Muscle layer of duodenum (tissue), 2 donors: ENCODE results near the gene TMEM161B.

Experiments
- H3K27ac ChIP-seq: one replicate; pipeline ENCODE4 v1.7.0; 2013; ENCODE audit warnings: mild to moderate bottlenecking, low read length
- H3K27me3 ChIP-seq: one replicate; pipeline ENCODE4 v1.7.0; 2013; ENCODE audit warnings: low read depth, mild to moderate bottlenecking, control low read depth, low read length
- H3K36me3 ChIP-seq, 2 donors: one replicate each; pipeline ENCODE4 v1.7.0; 2013; ENCODE audit warnings: low read length in 2 of 2, control low read depth in 1 of 2, mild to moderate bottlenecking in 1 of 2; ENCODE audit not compliant: insufficient read depth in 2 of 2, control insufficient read depth in 1 of 2
- H3K4me1 ChIP-seq, 2 donors: one replicate each; pipeline ENCODE4 v1.7.0; 2013; ENCODE audit warnings: low read length in 2 of 2, mild to moderate bottlenecking in 2 of 2, control low read depth in 1 of 2, moderate library complexity in 1 of 2; ENCODE audit not compliant: insufficient read depth in 2 of 2, control insufficient read depth in 1 of 2
- H3K4me3 ChIP-seq, 2 donors: one replicate each; pipeline ENCODE4 v1.7.0; 2013; ENCODE audit warnings: low read length in 2 of 2, low read depth in 1 of 2, mild to moderate bottlenecking in 1 of 2
- H3K9me3 ChIP-seq, 2 donors: one replicate each; pipeline ENCODE4 v1.7.0; 2013; ENCODE audit warnings: low read length in 2 of 2, control low read depth in 1 of 2, mild to moderate bottlenecking in 1 of 2; ENCODE audit not compliant: control insufficient read depth in 1 of 2
- donor health status: healthy.

TMEM161B gene

GRCh38 chr5:88268385-88269184 lies at the start of gene TMEM161B:
TMEM161B (minus strand) TSS chr5:88268845; CDS start chr5:88268723, 122 bp downstream.
- peak within 1 kb of the TSS; percentile 92 for H3K27ac ChIP-seq
- H3K4me1 ChIP-seq, result peaks cover 0 to 27% of the 10 kb centered on the region in 2 donors
- peaks cover 4 to 17% of the 10 kb centered on the region in 2 donors for H3K36me3 ChIP-seq
- H3K27me3 ChIP-seq, result no peaks in the 10 kb centered on the region
- no peaks in the 10 kb centered on the region for H3K9me3 ChIP-seq
- H3K4me3 ChIP-seq, result peak within 1 kb of the TSS; percentile 98 to 99

- Histone ChIP-seq H3K4me3 (no peak overlapping the region), H3K36me3 (no peaks in the 10 kb centered on the region), H3K27me3 (no peaks in the 10 kb centered on the region), H3K27ac (no peak overlapping the region), H3K4me1 (no peaks in the 10 kb centered on the region), H3K9me3 (no peaks in the 10 kb centered on the region)
Observed at GRCh38 chr5:88304356-88304755, 35.7 kb upstream of the TMEM161B start.

GRCh38 chr5:88298425-88298824 lies 29.8 kb upstream of the TMEM161B start:
- Histone ChIP-seq H3K27me3 (no peaks in the 10 kb centered on the region), H3K9me3 (peaks cover 0 to 3% of the 10 kb centered on the region in 2 donors), H3K4me1 (no peaks in the 10 kb centered on the region), H3K27ac (no peak overlapping the region), H3K36me3 (no peaks in the 10 kb centered on the region), H3K4me3 (no peak overlapping the region)

DNA sequence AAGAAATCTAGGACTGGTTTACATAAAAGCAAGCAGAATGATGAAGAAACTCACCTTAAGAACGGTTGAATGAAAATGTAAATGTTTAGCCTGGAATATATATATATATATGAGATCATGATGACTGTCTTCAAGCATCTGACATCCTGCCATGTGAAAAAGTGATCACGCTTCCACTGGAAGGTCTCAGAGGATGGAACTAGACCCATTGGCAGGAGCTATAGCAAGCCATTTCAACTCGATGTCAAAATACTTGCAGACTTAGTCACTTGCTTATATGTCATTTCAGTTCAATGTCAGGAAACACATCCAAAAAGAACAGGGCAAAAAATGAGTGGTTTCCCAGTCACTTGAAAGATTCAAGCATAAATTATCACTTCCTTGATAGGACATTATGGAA lies 22.2 kb upstream of the TMEM161B start:
- Histone ChIP-seq H3K36me3 (no peaks in the 10 kb centered on the region), H3K4me3 (no peak overlapping the region)

GRCh38 chr5:88288528-88289197 lies 20.0 kb upstream of the TMEM161B start:
- H3K27ac ChIP-seq, result no peak overlapping the region
- H3K36me3 ChIP-seq, result no peaks in the 10 kb centered on the region
- no peaks in the 10 kb centered on the region for H3K27me3 ChIP-seq
- H3K4me3 ChIP-seq, result no peak overlapping the region
- no peaks in the 10 kb centered on the region for H3K9me3 ChIP-seq
- H3K4me1 ChIP-seq, result no peaks in the 10 kb centered on the region

More for the DNA sequence above, 22.2 kb upstream of the TMEM161B start:
- H3K27me3 ChIP-seq, result no peaks in the 10 kb centered on the region
- H3K4me1 ChIP-seq, result no peaks in the 10 kb centered on the region
- H3K27ac ChIP-seq, result no peak overlapping the region
- peaks cover 0 to 3% of the 10 kb centered on the region in 2 donors for H3K9me3 ChIP-seq

- Histone ChIP-seq H3K36me3 (peaks cover 0 to 4% of the 10 kb centered on the region in 2 donors), H3K9me3 (no peaks in the 10 kb centered on the region), H3K27me3 (no peaks in the 10 kb centered on the region), H3K4me1 (no peaks in the 10 kb centered on the region), H3K27ac (no peak overlapping the region), H3K4me3 (no peak overlapping the region)
Observed at GRCh38 chr5:88287846-88288527, 19.3 kb upstream of the TMEM161B start.

DNA sequence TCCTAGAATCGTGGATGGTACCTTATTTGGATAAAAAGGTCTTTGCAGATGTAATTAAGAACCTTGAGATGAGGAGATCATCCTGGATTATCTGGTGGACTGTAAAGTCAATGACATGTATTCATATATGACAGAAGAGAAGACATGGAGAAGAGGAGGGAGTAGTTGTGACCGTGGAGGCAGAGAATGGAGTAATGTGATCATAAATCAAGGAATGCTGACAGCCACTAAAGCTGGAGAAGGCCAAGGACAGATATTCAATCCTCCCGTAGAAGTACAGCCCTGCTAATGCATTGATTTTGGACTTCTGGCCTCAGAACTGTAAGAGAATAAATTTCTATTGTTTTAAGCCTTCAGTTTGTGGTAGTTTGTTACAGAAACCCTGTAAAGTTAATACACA lies 18.7 kb upstream of the TMEM161B start:
- no peaks in the 10 kb centered on the region for H3K27me3 ChIP-seq

DNA sequence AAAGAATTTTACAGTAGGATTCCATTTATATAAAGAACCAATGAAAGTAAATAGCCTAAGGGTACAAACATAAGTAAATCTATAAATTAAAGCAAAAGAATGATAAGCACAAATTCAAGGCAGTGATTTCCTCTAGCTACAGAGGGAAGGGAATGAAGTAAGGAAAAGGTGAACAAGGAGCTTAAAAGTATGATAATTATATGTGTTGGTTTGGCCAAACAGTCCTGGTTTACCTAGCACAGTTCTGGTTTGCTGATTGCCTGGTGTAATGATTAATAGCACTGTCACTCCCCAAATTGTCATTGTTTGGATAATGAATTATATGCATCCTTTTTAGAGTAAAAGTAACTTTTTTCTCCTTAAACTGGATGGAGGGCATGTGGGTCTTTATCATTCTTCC lies 15.0 kb upstream of the TMEM161B start:
- no peaks in the 10 kb centered on the region for H3K27me3 ChIP-seq
- no peaks in the 10 kb centered on the region for H3K9me3 ChIP-seq
- H3K4me3 ChIP-seq, result no peak overlapping the region
- no peak overlapping the region for H3K27ac ChIP-seq
- H3K4me1 ChIP-seq, result no peaks in the 10 kb centered on the region
- H3K36me3 ChIP-seq, result peaks cover 0 to 4% of the 10 kb centered on the region in 2 donors

More for the DNA sequence above, 18.7 kb upstream of the TMEM161B start:
- no peak overlapping the region for H3K4me3 ChIP-seq
- no peak overlapping the region for H3K27ac ChIP-seq
- peaks cover 0 to 4% of the 10 kb centered on the region in 2 donors for H3K36me3 ChIP-seq
- no peaks in the 10 kb centered on the region for H3K4me1 ChIP-seq
- no peaks in the 10 kb centered on the region for H3K9me3 ChIP-seq

- no peak overlapping the region for H3K27ac ChIP-seq
- H3K4me1 ChIP-seq, result no peaks in the 10 kb centered on the region
- no peaks in the 10 kb centered on the region for H3K27me3 ChIP-seq
- H3K36me3 ChIP-seq, result peaks cover 0 to 4% of the 10 kb centered on the region in 2 donors
- no peaks in the 10 kb centered on the region for H3K9me3 ChIP-seq
- no peak overlapping the region for H3K4me3 ChIP-seq
Observed at GRCh38 chr5:88281322-88281721, 12.7 kb upstream of the TMEM161B start.

GRCh38 chr5:88279584-88279983 lies 10.9 kb upstream of the TMEM161B start:
- H3K27ac ChIP-seq, result no peak overlapping the region
- no peak overlapping the region for H3K4me3 ChIP-seq
- no peaks in the 10 kb centered on the region for H3K27me3 ChIP-seq
- H3K36me3 ChIP-seq, result peaks cover 9% of the 10 kb centered on the region in 2 donors
- no peaks in the 10 kb centered on the region for H3K9me3 ChIP-seq
- H3K4me1 ChIP-seq, result no peaks in the 10 kb centered on the region

DNA sequence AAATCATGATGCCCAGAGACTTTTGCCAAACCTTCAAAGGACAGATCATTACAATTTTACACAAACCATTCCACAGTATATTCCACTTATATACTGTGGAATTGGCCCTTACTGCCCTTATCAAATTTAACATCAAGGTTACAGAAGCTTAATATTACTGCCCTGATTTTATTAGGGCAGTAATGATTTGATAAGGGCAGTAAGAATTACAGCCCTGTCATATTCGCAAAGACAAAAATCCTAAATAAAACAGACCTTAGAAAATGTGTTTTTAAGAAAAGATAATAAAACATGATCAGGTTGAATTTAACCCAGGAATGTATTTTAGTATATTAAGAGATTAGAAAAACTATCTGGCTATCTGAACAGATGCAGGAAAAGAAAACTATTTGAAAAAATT lies 7.7 kb upstream of the TMEM161B start:
- Histone ChIP-seq H3K9me3 (no peaks in the 10 kb centered on the region), H3K4me1 (no peaks in the 10 kb centered on the region), H3K27ac (no peak overlapping the region)

More for the DNA sequence above, 7.7 kb upstream of the TMEM161B start:
- Histone ChIP-seq H3K27me3 (no peaks in the 10 kb centered on the region), H3K4me3 (no peak overlapping the region), H3K36me3 (peaks cover 14 to 21% of the 10 kb centered on the region in 2 donors)
